ENCODE data around the gene CRABP1. TPM values are rescaled to one million over a fixed set of nuclear protein-coding genes. Genes with fewer than 3 reads are reported as not detected.
A peak's percentile ranks its signal among the peaks of the same experiment; 100 is the strongest.

The CRABP1 gene
- total RNA-seq, 4 donors from 2014 or later, result not detected

DNA sequence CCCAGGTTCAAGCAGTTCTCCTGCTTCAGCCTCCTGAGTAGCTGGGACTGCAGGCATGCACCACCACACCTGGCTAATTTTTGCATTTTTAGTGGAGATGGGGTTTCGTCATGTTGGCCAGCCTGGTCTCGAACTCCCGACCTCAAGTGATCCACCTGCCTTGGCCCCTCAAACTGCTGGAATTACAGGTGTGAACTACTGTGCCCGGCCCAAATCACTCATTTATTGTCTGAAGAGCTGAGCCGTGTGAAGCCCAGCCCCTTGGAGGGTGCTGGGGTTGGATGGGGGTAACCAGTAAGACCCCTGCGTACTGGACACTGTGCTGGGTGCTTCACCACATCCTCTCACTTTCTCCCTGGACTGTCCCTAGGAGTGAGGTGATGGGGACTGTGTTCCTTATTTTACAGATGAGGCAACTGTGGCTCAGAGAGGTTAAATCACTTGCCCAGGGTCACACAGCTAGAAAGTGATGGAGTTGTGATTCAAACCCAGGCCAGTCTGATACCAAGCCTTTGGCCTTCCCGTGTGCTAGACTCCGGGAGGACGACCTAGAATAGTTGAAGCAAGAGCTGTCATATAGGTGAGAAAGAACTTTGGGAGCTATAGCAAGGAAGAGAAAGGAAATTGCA is 56.1 kb downstream of the CRABP1 start:
- Histone ChIP-seq H3K27me3 (peaks cover 0 to 14% (median 0%) of the 10 kb centered on the region in 4 donors), H3K4me3 (no peak overlapping the region), H3K4me1 (peaks cover 0 to 12% (median 10%) of the 10 kb centered on the region in 4 donors), H3K27ac (replicated peaks in 1 of 4) (no peak overlapping the region), H3K36me3 (no peaks in the 10 kb centered on the region), H3K9me3 (no peaks in the 10 kb centered on the region)
- intact Hi-C loops (cut with DNase I), result no loop called here
- no peak for DNase-seq (ENCODE audit: extremely low spot score)
- no peak for TF ChIP-seq POLR2A (IDR thresholded peaks at IDR 0.05; ENCODE audit: low read depth)
- TF ChIP-seq POLR2AphosphoS5 (IDR thresholded peaks at IDR 0.05), result no peak
- TF ChIP-seq EP300 (IDR thresholded peaks at IDR 0.05), result no peak
- TF ChIP-seq, protein P1, sequence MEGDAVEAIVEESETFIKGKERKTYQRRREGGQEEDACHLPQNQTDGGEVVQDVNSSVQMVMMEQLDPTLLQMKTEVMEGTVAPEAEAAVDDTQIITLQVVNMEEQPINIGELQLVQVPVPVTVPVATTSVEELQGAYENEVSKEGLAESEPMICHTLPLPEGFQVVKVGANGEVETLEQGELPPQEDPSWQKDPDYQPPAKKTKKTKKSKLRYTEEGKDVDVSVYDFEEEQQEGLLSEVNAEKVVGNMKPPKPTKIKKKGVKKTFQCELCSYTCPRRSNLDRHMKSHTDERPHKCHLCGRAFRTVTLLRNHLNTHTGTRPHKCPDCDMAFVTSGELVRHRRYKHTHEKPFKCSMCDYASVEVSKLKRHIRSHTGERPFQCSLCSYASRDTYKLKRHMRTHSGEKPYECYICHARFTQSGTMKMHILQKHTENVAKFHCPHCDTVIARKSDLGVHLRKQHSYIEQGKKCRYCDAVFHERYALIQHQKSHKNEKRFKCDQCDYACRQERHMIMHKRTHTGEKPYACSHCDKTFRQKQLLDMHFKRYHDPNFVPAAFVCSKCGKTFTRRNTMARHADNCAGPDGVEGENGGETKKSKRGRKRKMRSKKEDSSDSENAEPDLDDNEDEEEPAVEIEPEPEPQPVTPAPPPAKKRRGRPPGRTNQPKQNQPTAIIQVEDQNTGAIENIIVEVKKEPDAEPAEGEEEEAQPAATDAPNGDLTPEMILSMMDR (IDR thresholded peaks at IDR 0.05), result no peak
- WGBS, result 92% methylated on average over 4 of the region's 9 CpGs

DNA sequence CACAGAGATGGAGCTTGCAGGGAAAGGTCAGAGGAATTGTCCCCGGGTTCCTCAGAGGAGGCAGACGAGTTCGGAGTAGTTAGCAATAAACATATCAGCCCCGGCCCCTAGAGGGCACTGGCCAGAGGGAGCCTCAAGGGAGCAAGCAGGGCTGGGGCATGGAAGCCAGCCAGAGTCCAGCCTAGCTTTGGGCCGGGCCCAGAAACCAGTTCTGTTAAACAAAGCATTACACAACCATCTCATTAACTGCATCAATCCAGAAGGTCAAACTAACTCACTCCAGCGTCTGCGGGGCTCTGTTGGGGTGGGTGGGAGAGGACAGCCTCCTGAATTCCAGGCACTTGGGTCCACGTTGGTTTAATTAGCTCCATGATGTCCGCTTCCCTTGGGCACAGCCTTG is 56.8 kb downstream of the CRABP1 start:
- Histone ChIP-seq H3K27ac (replicated peaks in 1 of 4) (no peak overlapping the region), H3K4me1 (peaks cover 0 to 12% (median 10%) of the 10 kb centered on the region in 4 donors), H3K36me3 (no peaks in the 10 kb centered on the region), H3K4me3 (no peak overlapping the region), H3K9me3 (no peaks in the 10 kb centered on the region), H3K27me3 (peaks cover 0 to 21% (median 0%) of the 10 kb centered on the region in 4 donors)
- DNase-seq (ENCODE audit: extremely low spot score), result no peak
- WGBS, result 58% methylated on average over 4 of the region's 9 CpGs
- TF ChIP-seq EP300 (IDR thresholded peaks at IDR 0.05), result no peak
- TF ChIP-seq, protein P1 (IDR thresholded peaks at IDR 0.05), result peak in 1 of 3 experiments; percentile 57
- intact Hi-C loops (cut with DNase I), result no loop called here

DNA sequence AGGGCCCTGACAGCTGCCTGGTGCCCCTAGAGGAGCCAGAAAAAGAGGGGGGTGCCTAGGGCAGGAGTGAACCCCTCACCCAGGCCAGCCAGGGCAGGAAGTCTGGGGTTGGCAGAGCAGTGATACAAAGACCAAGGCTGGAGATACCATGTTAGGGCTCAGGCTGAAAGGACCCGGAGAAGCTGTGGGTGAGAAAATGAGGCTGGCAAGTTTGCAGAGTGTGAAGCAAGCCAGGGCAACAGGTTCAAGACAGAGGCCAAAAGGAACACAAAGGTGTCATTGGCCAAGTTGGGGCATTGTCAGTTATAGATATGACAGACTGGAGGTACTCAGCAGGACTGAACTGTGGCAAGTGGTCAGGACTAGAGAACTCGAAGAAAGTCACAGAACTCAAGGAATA is 57.2 kb downstream of the CRABP1 start:
- 87% methylated on average over 2 of the region's 2 CpGs for WGBS
- peaks cover 0 to 21% (median 0%) of the 10 kb centered on the region in 4 donors for H3K27me3 ChIP-seq
- no peaks in the 10 kb centered on the region for H3K9me3 ChIP-seq
- no peak overlapping the region for H3K27ac ChIP-seq (replicated peaks in 1 of 4)
- no peak overlapping the region for H3K4me3 ChIP-seq
- H3K4me1 ChIP-seq, result peaks cover 0 to 12% (median 10%) of the 10 kb centered on the region in 4 donors
- TF ChIP-seq POLR2A (IDR thresholded peaks at IDR 0.05; ENCODE audit: low read depth) (no peak), POLR2AphosphoS5 (IDR thresholded peaks at IDR 0.05) (no peak), EP300 (IDR thresholded peaks at IDR 0.05) (no peak)
- TF ChIP-seq, protein P1 (IDR thresholded peaks at IDR 0.05), result no peak
- no peaks in the 10 kb centered on the region for H3K36me3 ChIP-seq
- DNase-seq (ENCODE audit: extremely low spot score), result no peak
- intact Hi-C loops (cut with DNase I), result no loop called here

Small RNA genes lying within 50 kb of the gene (small RNA-seq; reads per million reads assigned to genes)
- 0 reads per million in 3 donors for gene AC090607.5

Other genes with a start within 250 kb of the CRABP1 start
- not detected for gene SH2D7, start 247.8 kb upstream of the CRABP1 start, total RNA-seq
- gene CIB2, start 208.9 kb upstream of the CRABP1 start, total RNA-seq, result 10 to 100 TPM; 11.4 to 18.3 (median 15.9) TPM
- 100 to 1,000 TPM in 1 of 4 donors, 10 to 100 TPM in 3; 59.4 to 122 (median 78.1) TPM for gene IDH3A, start 191.0 kb upstream of the CRABP1 start, total RNA-seq
- 1 to 10 TPM in 3 of 4 donors, under 1 TPM in 1; 0.33 to 2.5 (median 1.8) TPM for gene ACSBG1, start 105.8 kb upstream of the CRABP1 start, total RNA-seq
- gene DNAJA4, start 75.8 kb upstream of the CRABP1 start, total RNA-seq, result 10 to 100 TPM; 11.8 to 23.5 (median 15.8) TPM
- 10 to 100 TPM; 34.7 to 52.7 (median 42.7) TPM for gene SKIC8, start 40.7 kb upstream of the CRABP1 start, total RNA-seq
- 10 to 100 TPM; 17.5 to 23.7 (median 19.4) TPM for gene IREB2, start 97.9 kb downstream of the CRABP1 start, total RNA-seq
- gene HYKK, start 167.2 kb downstream of the CRABP1 start, total RNA-seq, result 1 to 10 TPM; 5.8 to 8.6 (median 7.6) TPM
- 100 to 1,000 TPM; 103 to 135 (median 117) TPM for gene PSMA4, start 200.1 kb downstream of the CRABP1 start, total RNA-seq
- 1 to 10 TPM in 1 of 4 donors, under 1 TPM in 3; 0.80 to 1.2 (median 0.98) TPM for gene CHRNA5, start 225.2 kb downstream of the CRABP1 start, total RNA-seq